Measurements from ENCODE around the gene RPS15. TPM values are rescaled to one million over a fixed set of nuclear protein-coding genes. Genes with fewer than 3 reads are reported as not detected.
"Not testable (repeated sequence)": the region's sequence is repeated elsewhere in the genome, so short reads cannot be mapped to it uniquely, and the experiment has no call there.

The RPS15 gene
- total RNA-seq, 1 experiment from 2014 or later = 1,862 TPM

DNA sequence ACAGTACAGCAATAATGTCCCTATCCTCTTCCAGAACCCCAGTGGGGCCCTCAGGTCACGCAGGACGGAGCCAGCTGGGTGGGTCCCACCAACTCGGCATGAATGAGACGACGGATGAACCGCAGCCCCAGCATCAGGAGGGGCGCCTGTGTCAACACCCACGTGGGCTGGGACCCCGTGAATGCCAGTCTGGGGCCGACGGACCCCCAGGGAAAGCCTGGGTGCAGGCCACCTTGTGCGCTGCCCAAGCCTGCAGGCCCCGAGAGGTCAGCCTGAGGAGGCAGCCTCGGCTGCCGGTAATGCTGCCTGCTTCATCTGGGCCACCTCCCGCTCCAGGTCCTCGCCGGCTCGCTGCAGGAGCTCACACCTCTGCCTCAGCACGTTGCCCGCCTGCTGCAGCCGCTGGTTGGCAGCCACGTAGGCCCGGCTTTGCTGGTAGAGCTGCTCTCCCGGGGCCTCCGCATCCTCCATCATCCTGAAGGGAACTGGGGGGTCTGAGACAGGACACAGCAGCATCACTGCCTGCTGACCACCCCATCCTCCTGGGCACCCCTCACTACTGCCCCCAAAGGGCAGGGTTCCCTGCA, 36.7 kb downstream of the RPS15 start:
- RAD21 ChIA-PET (ENCODE audit: low non-redundant PET in 1 of 2, low total read pairs in 2 of 2, uncharacterized antibody in 2 of 2, unreplicated experiment in 2 of 2) = no interaction called here
- peaks cover 3 to 5% of the 10 kb centered on the region in 2 experiments; a peak in 2 of 4 replicates for H3K36me3 ChIP-seq (ENCODE audit: control insufficient read depth in 1 of 2, insufficient read depth in 2 of 2, low read length in 2 of 2)
- peaks cover 22 to 44% of the 10 kb centered on the region in 2 experiments for H3K4me1 ChIP-seq (ENCODE audit: control insufficient read depth in 1 of 2, insufficient read depth in 2 of 2, low read length in 2 of 2)
- TF ChIP-seq CBX3 (IDR thresholded peaks at IDR 0.05; ENCODE audit: low read depth) (no peak), POLR2A (IDR thresholded peaks at IDR 0.05; ENCODE audit: borderline replicate concordance, extremely low read depth, insufficient read depth, insufficient read length) (no peak), POLR2AphosphoS5 (IDR thresholded peaks at IDR 0.05; ENCODE audit: low read depth, low read length) (0 out of 2 replicates have a peak, but pooled peaks have one; percentile 4), EZH2 (IDR thresholded peaks at IDR 0.05) (no peak), CEBPB (IDR thresholded peaks at IDR 0.05; ENCODE audit: low read depth) (no peak), ELF1 (IDR thresholded peaks at IDR 0.05; ENCODE audit: borderline replicate concordance, low read depth) (no peak)
- TF ChIP-seq, protein P1, sequence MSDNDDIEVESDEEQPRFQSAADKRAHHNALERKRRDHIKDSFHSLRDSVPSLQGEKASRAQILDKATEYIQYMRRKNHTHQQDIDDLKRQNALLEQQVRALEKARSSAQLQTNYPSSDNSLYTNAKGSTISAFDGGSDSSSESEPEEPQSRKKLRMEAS (IDR thresholded peaks at IDR 0.05) = no peak
- ATAC-seq = no peak
- intact Hi-C loops (cut with micrococcal nuclease) = no loop called here
- no peak for DNase-seq (ENCODE audit: low read depth, low spot score)
- no peaks in the 10 kb centered on the region for H3K9me2 ChIP-seq (ENCODE audit: insufficient read depth)
- CTCF ChIA-PET = no interaction called here
- H3K9ac ChIP-seq (ENCODE audit: low read length) = no peak overlapping the region
- H3K79me2 ChIP-seq (ENCODE audit: insufficient read depth, low read length) = peaks cover 34% of the 10 kb centered on the region
- no peak overlapping the region for H3K4me3 ChIP-seq (replicated peaks in 1 of 2; ENCODE audit: low read depth in 1 of 2, low read length in 2 of 2)
- BruUV-seq (replicated peaks) = no TSS peak
- H4K20me1 ChIP-seq (ENCODE audit: insufficient read depth) = no peaks in the 10 kb centered on the region
- H2AFZ ChIP-seq (ENCODE audit: low read depth, low read length, poor library complexity, severe bottlenecking) = no peak overlapping the region
- no peak overlapping the region for H3K4me2 ChIP-seq (ENCODE audit: low read length)
- POLR2A ChIA-PET = interaction anchor here (1.4 to 1.7 kb wide), 2 partner anchors 19 to 20 kb away, joined by 4 to 5 read pairs; no protein-coding TSS in a partner anchor
- no peaks in the 10 kb centered on the region for H3K27me3 ChIP-seq (ENCODE audit: insufficient read depth, low read length)
- H3K9me3 ChIP-seq (ENCODE audit: control insufficient read depth in 1 of 2, insufficient read depth in 1 of 2, low read depth in 1 of 2, low read length in 2 of 2) = no peaks in the 10 kb centered on the region
- no peak overlapping the region; the same call in 1 of the 2 replicates for H3K27ac ChIP-seq (ENCODE audit: low read depth, low read length)

DNA sequence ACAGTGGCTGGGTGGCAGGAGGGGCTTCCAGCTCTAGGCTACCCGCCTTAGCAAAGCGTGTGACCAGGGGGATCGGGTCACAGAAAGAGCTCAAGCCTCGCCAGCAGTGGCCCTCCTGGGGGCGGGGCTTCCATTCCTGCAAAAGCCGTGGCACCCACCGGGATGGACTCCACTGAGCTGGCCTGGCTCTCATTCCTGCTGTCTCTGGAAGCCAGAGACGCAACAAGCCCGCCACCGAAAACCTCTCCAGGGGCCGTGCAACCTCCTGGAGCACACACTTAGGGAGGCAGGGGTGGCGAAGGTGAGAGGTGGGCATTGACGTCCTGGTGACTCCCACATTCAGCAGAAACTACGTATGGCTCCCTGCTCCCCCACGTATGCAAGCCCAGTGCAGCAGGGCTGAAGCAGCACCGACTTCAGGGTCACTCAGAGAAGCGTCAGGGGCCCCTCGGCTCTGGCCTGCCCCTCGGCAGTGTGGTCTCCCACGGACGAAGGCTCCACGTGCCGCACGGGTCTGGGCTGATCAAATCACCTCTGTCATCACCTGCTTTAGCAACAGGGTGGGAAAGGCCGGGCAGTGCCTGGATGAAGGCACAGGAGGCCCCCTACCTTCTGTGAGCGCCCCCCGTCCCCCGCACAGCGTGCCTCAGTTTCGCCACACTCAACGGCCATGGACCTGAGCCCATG, 37.7 kb downstream of the RPS15 start:
- RAD21 ChIA-PET (ENCODE audit: low non-redundant PET in 1 of 2, low total read pairs in 2 of 2, uncharacterized antibody in 2 of 2, unreplicated experiment in 2 of 2) = no interaction called here
- no peak overlapping the region for H3K27ac ChIP-seq (ENCODE audit: low read depth, low read length)
- H3K9me2 ChIP-seq (ENCODE audit: insufficient read depth) = no peaks in the 10 kb centered on the region
- no peak overlapping the region for H3K9ac ChIP-seq (ENCODE audit: low read length)
- H3K36me3 ChIP-seq (ENCODE audit: control insufficient read depth in 1 of 2, insufficient read depth in 2 of 2, low read length in 2 of 2) = peaks cover 3 to 5% of the 10 kb centered on the region in 2 experiments; a peak in 2 of 4 replicates
- H2AFZ ChIP-seq (ENCODE audit: low read depth, low read length, poor library complexity, severe bottlenecking) = no peak overlapping the region
- BruUV-seq (replicated peaks) = no TSS peak
- ATAC-seq = no peak
- H3K4me3 ChIP-seq (replicated peaks in 1 of 2; ENCODE audit: low read depth in 1 of 2, low read length in 2 of 2) = no peak overlapping the region
- CTCF ChIA-PET = no interaction called here
- no peaks in the 10 kb centered on the region for H3K27me3 ChIP-seq (ENCODE audit: insufficient read depth, low read length)
- intact Hi-C loops (cut with micrococcal nuclease) = no loop called here
- no peaks in the 10 kb centered on the region for H3K9me3 ChIP-seq (ENCODE audit: control insufficient read depth in 1 of 2, insufficient read depth in 1 of 2, low read depth in 1 of 2, low read length in 2 of 2)
- TF ChIP-seq EZH2phosphoT487 (IDR thresholded peaks at IDR 0.05; ENCODE audit: borderline replicate concordance) = no peak
- H4K20me1 ChIP-seq (ENCODE audit: insufficient read depth) = no peaks in the 10 kb centered on the region
- POLR2A ChIA-PET = interaction anchor here (1.4 kb wide), 1 partner anchor 21 kb away, joined by 4 read pairs; no protein-coding TSS in a partner anchor
- peaks cover 34% of the 10 kb centered on the region for H3K79me2 ChIP-seq (ENCODE audit: insufficient read depth, low read length)
- H3K4me1 ChIP-seq (ENCODE audit: control insufficient read depth in 1 of 2, insufficient read depth in 2 of 2, low read length in 2 of 2) = peaks cover 18 to 34% of the 10 kb centered on the region in 2 experiments
- no peak overlapping the region for H3K4me2 ChIP-seq (ENCODE audit: low read length)
- DNase-seq (ENCODE audit: low read depth, low spot score) = no peak

DNA sequence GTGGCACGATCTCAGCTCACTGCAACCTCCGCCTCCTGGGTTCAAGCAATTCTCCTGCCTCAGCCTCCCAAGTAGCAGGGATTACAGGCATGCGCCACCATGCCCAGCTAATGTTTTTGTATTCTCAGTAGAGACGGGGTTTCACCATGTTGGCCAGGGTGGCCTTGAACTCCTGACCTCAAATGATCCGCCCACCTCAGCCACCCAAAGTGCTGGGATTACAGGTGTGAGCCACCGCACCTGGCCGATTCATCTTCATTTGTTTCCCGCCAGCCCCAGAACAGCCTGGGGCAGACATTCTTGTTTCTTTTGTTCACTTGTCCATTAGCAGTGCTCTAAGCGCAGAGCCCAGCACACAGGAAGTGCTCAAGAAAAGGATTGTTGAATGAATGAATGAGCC, 38.9 kb downstream of the RPS15 start:
- CTCF ChIA-PET; intact Hi-C loops (cut with micrococcal nuclease); H3K27ac ChIP-seq (ENCODE audit: low read depth, low read length); H2AFZ ChIP-seq (ENCODE audit: low read depth, low read length, poor library complexity, severe bottlenecking); RAD21 ChIA-PET (ENCODE audit: low non-redundant PET in 1 of 2, low total read pairs in 2 of 2, uncharacterized antibody in 2 of 2, unreplicated experiment in 2 of 2); H3K36me3 ChIP-seq (ENCODE audit: control insufficient read depth in 1 of 2, insufficient read depth in 2 of 2, low read length in 2 of 2); H3K27me3 ChIP-seq (ENCODE audit: insufficient read depth, low read length); H3K9me2 ChIP-seq (ENCODE audit: insufficient read depth); ATAC-seq; BruUV-seq (replicated peaks); H3K9me3 ChIP-seq (ENCODE audit: control insufficient read depth in 1 of 2, insufficient read depth in 1 of 2, low read depth in 1 of 2, low read length in 2 of 2); H4K20me1 ChIP-seq (ENCODE audit: insufficient read depth); DNase-seq (ENCODE audit: low read depth, low spot score): not testable (repeated sequence)
- H3K4me3 ChIP-seq (replicated peaks in 1 of 2; ENCODE audit: low read depth in 1 of 2, low read length in 2 of 2) = peak overlapping the region in 1 of 2 experiments; percentile 96; a peak in 1 of 4 replicates
- H3K4me2 ChIP-seq (ENCODE audit: low read length) = peak overlapping the region; percentile 97
- H3K4me1 ChIP-seq (ENCODE audit: control insufficient read depth in 1 of 2, insufficient read depth in 2 of 2, low read length in 2 of 2) = peaks cover 6 to 22% of the 10 kb centered on the region in 2 experiments; a peak in 3 of 4 replicates
- POLR2A ChIA-PET = interaction anchor here (1.2 kb wide), 1 partner anchor 14 kb away, joined by 4 read pairs; the partner anchor contains the start of gene REEP6
- H3K79me2 ChIP-seq (ENCODE audit: insufficient read depth, low read length) = peaks cover 34% of the 10 kb centered on the region
- H3K9ac ChIP-seq (ENCODE audit: low read length) = 0 out of 2 replicates have a peak overlapping the region, but pooled peaks have one; percentile 34
